GM18907 (cell line): Measurements from ENCODE around the gene NLGN3.
"Not testable (repeated sequence)": the region's sequence is repeated elsewhere in the genome, so short reads cannot be mapped to it uniquely, and the experiment has no call there.

Experiments
- ATAC-seq: cut with Tn5 transposase; IDR thresholded peaks from one replicate; pipeline ENCODE4 v1.9.1; 2021; ENCODE audit warnings: mild to moderate bottlenecking, moderate library complexity; ENCODE audit not compliant: unreplicated experiment

The NLGN3 gene

GRCh38 chrX:71168134-71168533 is 23.5 kb downstream of the NLGN3 start:
- ATAC-seq: no peak

GRCh38 chrX:71169586-71169985 is 24.9 kb downstream of the NLGN3 start:
- ATAC-seq: no peak

GRCh38 chrX:71170660-71171059 is 26.0 kb downstream of the NLGN3 start:
- ATAC-seq: no peak

GRCh38 chrX:71171110-71171801 is 26.6 kb downstream of the NLGN3 start:
- ATAC-seq: no peak

GRCh38 chrX:71173440-71173839 is 28.8 kb downstream of the NLGN3 start:
- ATAC-seq: no peak

- no peak for ATAC-seq
Observed at GRCh38 chrX:71174795-71175194, 30.2 kb downstream of the NLGN3 start.

- ATAC-seq: no peak
Observed at GRCh38 chrX:71175531-71175930, 30.9 kb downstream of the NLGN3 start.

- ATAC-seq: no peak
Observed at GRCh38 chrX:71177327-71177726, 32.7 kb downstream of the NLGN3 start.

GRCh38 chrX:71178908-71179307 is 34.3 kb downstream of the NLGN3 start:
- no peak for ATAC-seq

- not testable (repeated sequence) for ATAC-seq
Observed at GRCh38 chrX:71180579-71181265, 36.1 kb downstream of the NLGN3 start.

- ATAC-seq: peak; percentile 48
Observed at GRCh38 chrX:71181558-71181909, 36.9 kb downstream of the NLGN3 start.

GRCh38 chrX:71181910-71182799 is 37.5 kb downstream of the NLGN3 start:
- peak; percentile 86 for ATAC-seq

GRCh38 chrX:71182871-71183270 is 38.2 kb downstream of the NLGN3 start:
- ATAC-seq: no peak

GRCh38 chrX:71183341-71183740 is 38.7 kb downstream of the NLGN3 start:
- ATAC-seq: no peak

- no peak for ATAC-seq
Observed at GRCh38 chrX:71184092-71184491, 39.5 kb downstream of the NLGN3 start.

GRCh38 chrX:71184803-71185495 is 40.3 kb downstream of the NLGN3 start:
- ATAC-seq: no peak

- no peak for ATAC-seq
Observed at GRCh38 chrX:71191248-71191647, 46.6 kb downstream of the NLGN3 start.

- peak; percentile 54 for ATAC-seq
Observed at GRCh38 chrX:71195964-71196649, 51.5 kb downstream of the NLGN3 start.

GRCh38 chrX:71198066-71198465 is 53.4 kb downstream of the NLGN3 start:
- ATAC-seq: no peak

GRCh38 chrX:71199252-71200008 is 54.8 kb downstream of the NLGN3 start:
- ATAC-seq: no peak
